ENCODE results near the gene PAPOLB. TPM values are rescaled to one million over a fixed set of nuclear protein-coding genes. Genes with fewer than 3 reads are reported as not detected.

PAPOLB gene
- total RNA-seq, 1 experiment from 2014 or later = not detected

- H3F3A ChIP-seq (ENCODE audit: insufficient read depth, low read depth) = no peaks in the 10 kb centered on the region
- no peak for DNase-seq
- no peak overlapping the region for H3K4me3 ChIP-seq
- POLR2A ChIA-PET (ENCODE audit: unreplicated experiment) = no interaction called here
- BruUV-seq (replicated peaks) = no TSS peak
- no peaks in the 10 kb centered on the region for H3K79me2 ChIP-seq (ENCODE audit: low read depth)
- TF ChIP-seq CTCF (conservative IDR thresholded peaks at IDR 0.05) (no peak), EZH2 (IDR thresholded peaks at IDR 0.05; ENCODE audit: low read depth) (no peak)
- H3K4me1 ChIP-seq (replicated peaks; ENCODE audit: insufficient read depth) = no peaks in the 10 kb centered on the region
- no peak overlapping the region for H2AFZ ChIP-seq
- H3K4me2 ChIP-seq = no peak overlapping the region
- no peak overlapping the region for H3K27ac ChIP-seq
- H3K9me2 ChIP-seq (ENCODE audit: insufficient read depth) = no peaks in the 10 kb centered on the region
- CTCF ChIA-PET = no interaction called here
- intact Hi-C loops (cut with micrococcal nuclease; ENCODE audit: unreplicated experiment) = no loop called here
- peaks cover 96% of the 10 kb centered on the region for H3K27me3 ChIP-seq (ENCODE audit: insufficient read depth, low read depth)
- H3K9me3 ChIP-seq (ENCODE audit: insufficient read depth, low read depth) = no peaks in the 10 kb centered on the region
- H4K20me1 ChIP-seq (ENCODE audit: insufficient read depth) = no peaks in the 10 kb centered on the region
- H3K36me3 ChIP-seq (ENCODE audit: low read depth) = no peaks in the 10 kb centered on the region
Observed at GRCh38 chr7:4820405-4820966, 41.3 kb downstream of the PAPOLB start.

GRCh38 chr7:4819560-4820404 lies 42.0 kb downstream of the PAPOLB start:
- no TSS peak for BruUV-seq (replicated peaks)
- CTCF ChIA-PET = no interaction called here
- peaks cover 98% of the 10 kb centered on the region for H3K27me3 ChIP-seq (ENCODE audit: insufficient read depth, low read depth)

More at GRCh38 chr7:4819560-4820404, 42.0 kb downstream of the PAPOLB start:
- H3K4me2 ChIP-seq = no peak overlapping the region
- no peaks in the 10 kb centered on the region for H3K4me1 ChIP-seq (replicated peaks; ENCODE audit: insufficient read depth)
- H2AFZ ChIP-seq = no peak overlapping the region
- H3K36me3 ChIP-seq (ENCODE audit: low read depth) = no peaks in the 10 kb centered on the region
- H3F3A ChIP-seq (ENCODE audit: insufficient read depth, low read depth) = no peaks in the 10 kb centered on the region
- no peaks in the 10 kb centered on the region for H3K9me3 ChIP-seq (ENCODE audit: insufficient read depth, low read depth)
- H3K27ac ChIP-seq = no peak overlapping the region
- DNase-seq = no peak
- H3K9me2 ChIP-seq (ENCODE audit: insufficient read depth) = no peaks in the 10 kb centered on the region
- H3K4me3 ChIP-seq = no peak overlapping the region
- POLR2A ChIA-PET (ENCODE audit: unreplicated experiment) = no interaction called here
- no peaks in the 10 kb centered on the region for H4K20me1 ChIP-seq (ENCODE audit: insufficient read depth)
- TF ChIP-seq EZH2 (IDR thresholded peaks at IDR 0.05; ENCODE audit: low read depth) = no peak
- TF ChIP-seq CTCF (conservative IDR thresholded peaks at IDR 0.05) = no peak
- no peaks in the 10 kb centered on the region for H3K79me2 ChIP-seq (ENCODE audit: low read depth)
- intact Hi-C loops (cut with micrococcal nuclease; ENCODE audit: unreplicated experiment) = no loop called here

All from PC-9 (cell line).